GM12891 (cell line): ENCODE results near the gene CREB5.

ENCODE experiments used
- POLR2A ChIP-seq: IDR thresholded peaks from 2 replicates; pipeline ENCODE4 v1.6.1; 2011; ENCODE audit warnings: low read depth, low read length, control low read depth
- TAF1 ChIP-seq: IDR thresholded peaks from 2 replicates; pipeline ENCODE4 v1.6.1; 2011; ENCODE audit warnings: low read depth, low read length, control low read depth

GRCh38 chr7:28627263-28627653, 214.9 kb downstream of the CREB5 start:
- TF ChIP-seq POLR2A = no peak
- no peak for TF ChIP-seq TAF1
